Nephron progenitor cell (in vitro differentiated cells): Measurements from ENCODE around the gene C1QTNF3.

Experiments
- DNase-seq: peaks from one replicate; pipeline ENCODE4 v3.0.0; 2021
- H3K27ac Mint-ChIP-seq: 2 replicates; pipeline ENCODE4 v1.8.0; 2021; ENCODE audit warnings: mild to moderate bottlenecking, moderate library complexity, mixed read lengths
- H3K27me3 Mint-ChIP-seq: 2 replicates; pipeline ENCODE4 v1.8.0; 2021; ENCODE audit warnings: mild to moderate bottlenecking, low read depth, mixed read lengths; ENCODE audit not compliant: poor library complexity
- H3K36me3 Mint-ChIP-seq: 2 replicates; pipeline ENCODE4 v1.8.0; 2021; ENCODE audit warnings: low read depth, mixed read lengths
- H3K4me1 Mint-ChIP-seq: 2 replicates; pipeline ENCODE4 v1.8.0; 2021; ENCODE audit warnings: mixed read lengths
- H3K4me3 Mint-ChIP-seq: 2 replicates; pipeline ENCODE4 v1.8.0; 2021; ENCODE audit warnings: mild to moderate bottlenecking, moderate library complexity, mixed read lengths
- H3K9me3 Mint-ChIP-seq: 2 replicates; pipeline ENCODE4 v1.8.0; 2021; ENCODE audit warnings: mild to moderate bottlenecking, moderate library complexity, mixed read lengths
- CTCF ChIP-seq: fragments of 200-600 bp; sonication (generic); IDR thresholded peaks from 2 replicates; pipeline ENCODE4 v1.5.0; 2021; ENCODE audit warnings: antibody characterized with exemption

The C1QTNF3 gene

DNA sequence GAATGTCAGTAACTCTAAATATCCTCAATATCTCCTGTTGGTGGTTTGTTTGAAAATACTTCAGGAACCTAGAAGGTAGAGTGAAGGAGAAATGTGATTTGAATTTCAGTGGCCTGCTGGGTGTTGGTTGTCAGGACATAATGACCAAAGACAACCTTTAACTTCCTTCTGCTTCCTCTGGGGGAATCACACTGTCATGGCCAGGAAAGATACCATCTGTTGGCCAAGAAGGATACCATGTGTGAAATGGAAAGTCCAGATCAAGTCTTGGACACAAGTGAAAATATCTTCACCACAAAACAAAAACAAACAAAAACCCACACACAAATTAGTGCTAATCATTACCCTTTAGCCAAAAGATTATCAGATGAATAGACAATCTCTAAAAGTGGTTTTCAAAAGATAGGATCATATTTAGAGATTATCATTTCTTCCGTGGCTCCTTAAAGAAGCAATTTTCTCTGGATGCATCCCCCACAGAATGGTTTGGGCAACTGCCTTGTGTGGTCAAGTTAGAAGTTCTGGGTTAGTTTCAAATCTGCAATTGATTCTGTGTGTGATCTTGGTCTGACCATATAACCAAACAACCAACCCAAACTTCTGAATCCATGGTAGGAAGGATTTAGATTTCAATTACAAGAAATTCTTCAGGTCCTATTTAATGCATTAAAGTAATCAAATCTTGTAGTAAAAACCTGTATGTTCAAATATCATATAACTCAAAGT is 1.6 kb downstream of the C1QTNF3 start:
- TF ChIP-seq CTCF, result no peak
- H3K9me3 Mint-ChIP-seq, result peaks cover 13% of the 10 kb centered on the region
- peaks cover 39% of the 10 kb centered on the region for H3K4me1 Mint-ChIP-seq
- H3K36me3 Mint-ChIP-seq, result peaks cover 42% of the 10 kb centered on the region
- peak overlapping the region; percentile 66 for H3K27ac Mint-ChIP-seq
- H3K4me3 Mint-ChIP-seq, result no peak overlapping the region
- no peak for DNase-seq
- peaks cover 7% of the 10 kb centered on the region for H3K27me3 Mint-ChIP-seq

DNA sequence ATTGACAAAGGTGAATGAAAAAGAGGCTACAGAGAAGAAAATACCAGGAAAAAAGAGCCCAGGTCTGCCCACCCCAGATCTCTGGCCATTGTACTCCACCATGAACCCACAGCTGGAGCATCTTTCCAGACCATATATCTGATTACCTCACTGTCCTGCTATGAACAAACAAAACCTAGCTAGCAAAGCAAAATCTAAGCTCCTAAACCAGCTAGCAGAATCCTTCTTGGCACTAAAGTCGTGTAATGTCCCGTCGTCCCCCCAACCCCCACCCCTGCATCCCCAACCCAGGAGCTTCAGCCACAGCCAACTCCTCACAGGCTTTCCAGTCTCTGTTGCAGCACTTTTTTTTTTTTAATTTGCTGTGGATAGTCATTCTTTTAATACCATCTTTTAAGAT is 2.5 kb downstream of the C1QTNF3 start:
- no peak overlapping the region for H3K4me3 Mint-ChIP-seq
- peaks cover 7% of the 10 kb centered on the region for H3K27me3 Mint-ChIP-seq
- H3K4me1 Mint-ChIP-seq, result peaks cover 39% of the 10 kb centered on the region
- H3K27ac Mint-ChIP-seq, result no peak overlapping the region
- no peak for DNase-seq
- no peak for TF ChIP-seq CTCF
- peaks cover 13% of the 10 kb centered on the region for H3K9me3 Mint-ChIP-seq
- H3K36me3 Mint-ChIP-seq, result peaks cover 47% of the 10 kb centered on the region

- Mint-ChIP-seq H3K4me3 (no peak overlapping the region), H3K27ac (no peak overlapping the region), H3K4me1 (peaks cover 39% of the 10 kb centered on the region), H3K36me3 (peaks cover 55% of the 10 kb centered on the region), H3K9me3 (peaks cover 13% of the 10 kb centered on the region), H3K27me3 (peaks cover 7% of the 10 kb centered on the region)
- DNase-seq, result no peak
- TF ChIP-seq CTCF, result no peak
Observed at GRCh38 chr5:34039398-34040157, 3.4 kb downstream of the C1QTNF3 start.

- Mint-ChIP-seq H3K4me3 (no peak overlapping the region), H3K27me3 (peaks cover 7% of the 10 kb centered on the region), H3K36me3 (peaks cover 62% of the 10 kb centered on the region), H3K4me1 (peaks cover 39% of the 10 kb centered on the region), H3K9me3 (peaks cover 13% of the 10 kb centered on the region), H3K27ac (no peak overlapping the region)
- no peak for TF ChIP-seq CTCF
- no peak for DNase-seq
Observed at GRCh38 chr5:34038838-34039237, 4.2 kb downstream of the C1QTNF3 start.

GRCh38 chr5:34038390-34038789 is 4.6 kb downstream of the C1QTNF3 start:
- DNase-seq, result no peak
- Mint-ChIP-seq H3K27me3 (peaks cover 7% of the 10 kb centered on the region), H3K9me3 (peaks cover 13% of the 10 kb centered on the region), H3K4me3 (no peak overlapping the region), H3K27ac (peak overlapping the region; percentile 7), H3K36me3 (peaks cover 65% of the 10 kb centered on the region), H3K4me1 (peaks cover 35% of the 10 kb centered on the region)
- no peak for TF ChIP-seq CTCF
